HG03342 (cell line): ENCODE data around the gene SNX9.
"Not testable (repeated sequence)": the region's sequence is repeated elsewhere in the genome, so short reads cannot be mapped to it uniquely, and the experiment has no call there.

Source experiments
- ATAC-seq: cut with Tn5 transposase; IDR thresholded peaks from one replicate; pipeline ENCODE4 v1.9.1; 2021; ENCODE audit warnings: mild to moderate bottlenecking, moderate library complexity; ENCODE audit not compliant: unreplicated experiment

SNX9 gene

DNA sequence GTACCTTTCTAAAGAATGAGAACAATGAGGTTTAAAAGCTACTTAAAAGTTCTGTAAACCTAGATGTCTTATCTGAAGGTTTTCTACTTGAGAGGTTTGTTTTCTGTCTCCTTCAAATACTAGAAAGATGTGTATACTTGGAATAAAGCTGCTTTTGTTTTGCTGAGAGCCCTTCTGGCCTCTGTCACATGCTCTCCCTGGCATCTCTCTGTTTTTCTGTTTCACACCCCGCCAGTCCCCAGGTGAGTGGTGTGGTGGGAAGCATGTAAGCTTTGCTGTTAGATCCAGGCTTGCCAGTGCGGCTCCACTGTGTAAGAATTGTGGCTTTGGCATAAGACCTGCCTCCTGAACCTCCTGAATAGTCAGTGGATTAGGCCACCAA is 56.8 kb downstream of the SNX9 start:
- ATAC-seq: peak; percentile 54

DNA sequence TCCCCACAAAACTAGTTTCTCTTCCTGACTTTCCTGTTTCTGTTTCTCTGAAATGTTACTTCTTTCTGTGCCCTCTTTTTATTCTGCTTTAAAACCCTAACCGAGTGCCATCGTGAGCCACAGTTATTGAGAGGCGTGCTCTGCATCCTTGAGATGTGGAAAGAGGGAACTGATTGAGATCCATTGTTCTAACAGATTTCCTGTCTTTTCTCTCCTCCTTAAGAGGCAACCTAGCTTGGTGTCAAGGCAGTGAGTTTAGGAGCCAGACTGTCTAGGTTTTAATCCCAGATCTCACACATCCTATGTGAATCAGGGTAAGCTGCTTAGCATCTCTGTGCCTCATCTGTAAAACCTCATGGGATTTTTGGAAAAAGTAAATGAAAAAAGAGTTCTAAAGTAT is 57.5 kb downstream of the SNX9 start:
- no peak for ATAC-seq

DNA sequence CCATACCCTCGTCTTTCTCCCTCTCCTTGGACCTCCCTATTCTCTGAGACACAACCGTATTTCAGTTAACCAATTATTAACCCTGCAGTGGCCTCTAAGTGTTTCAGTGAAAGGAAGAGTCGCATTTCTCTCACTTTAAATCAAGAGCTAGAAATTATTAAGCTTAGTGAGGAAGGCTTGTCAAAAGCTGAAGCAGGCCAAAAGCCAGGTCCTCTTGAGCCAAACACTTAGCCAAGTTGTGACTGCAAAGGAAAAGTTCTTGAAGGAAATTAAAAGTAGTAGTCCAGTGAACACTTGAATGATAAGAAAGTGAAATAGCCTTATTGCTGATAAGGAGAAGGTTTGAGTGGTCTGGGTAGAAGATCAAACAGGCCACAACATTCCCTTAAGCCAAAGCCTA is 58.3 kb downstream of the SNX9 start:
- no peak for ATAC-seq

DNA sequence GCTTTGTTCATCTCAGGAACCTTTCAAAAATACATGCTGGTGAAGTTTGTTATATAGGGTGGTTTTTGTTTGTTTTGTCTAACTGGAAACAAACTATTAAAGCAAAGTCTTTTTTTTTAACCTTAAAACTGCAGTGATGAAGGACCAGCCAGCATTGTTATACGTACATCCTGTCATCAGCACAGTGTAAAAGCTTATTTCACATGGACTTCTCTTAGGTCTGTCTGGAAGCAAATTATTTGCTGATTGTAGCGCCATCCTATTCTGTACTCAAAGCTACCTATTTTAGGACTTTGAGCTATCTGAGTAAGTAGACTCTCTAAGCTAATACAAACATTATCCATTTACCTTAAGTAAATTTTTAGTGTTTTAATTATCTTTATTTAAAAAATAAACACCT is 61.7 kb downstream of the SNX9 start:
- no peak for ATAC-seq

DNA sequence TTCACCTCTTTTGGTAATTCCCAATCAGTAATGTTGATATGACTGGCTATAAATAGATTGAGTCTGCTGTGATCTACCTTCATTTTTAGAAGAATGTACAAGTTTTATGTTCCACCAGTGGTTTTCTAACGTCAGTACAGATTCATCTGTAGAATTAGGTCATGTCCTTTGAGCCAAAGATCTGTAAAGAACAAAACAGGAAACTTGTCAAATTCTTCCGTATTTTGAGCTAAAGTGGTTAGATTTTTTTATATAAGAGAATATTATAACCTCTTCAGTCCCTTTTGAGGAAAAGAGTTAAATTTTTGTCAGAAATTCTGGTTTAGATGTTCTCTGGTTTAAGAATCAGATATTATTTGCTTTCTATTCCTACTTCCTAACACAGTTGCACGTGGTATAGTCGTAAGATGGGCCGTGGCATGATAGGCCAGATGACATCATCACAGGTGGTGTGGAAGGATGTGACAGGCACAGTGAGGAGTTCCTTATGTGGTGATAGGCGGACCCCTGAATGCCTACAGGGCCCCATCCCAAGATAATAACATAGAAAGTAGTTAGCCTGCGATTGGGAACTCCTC is 62.3 kb downstream of the SNX9 start:
- no peak for ATAC-seq

DNA sequence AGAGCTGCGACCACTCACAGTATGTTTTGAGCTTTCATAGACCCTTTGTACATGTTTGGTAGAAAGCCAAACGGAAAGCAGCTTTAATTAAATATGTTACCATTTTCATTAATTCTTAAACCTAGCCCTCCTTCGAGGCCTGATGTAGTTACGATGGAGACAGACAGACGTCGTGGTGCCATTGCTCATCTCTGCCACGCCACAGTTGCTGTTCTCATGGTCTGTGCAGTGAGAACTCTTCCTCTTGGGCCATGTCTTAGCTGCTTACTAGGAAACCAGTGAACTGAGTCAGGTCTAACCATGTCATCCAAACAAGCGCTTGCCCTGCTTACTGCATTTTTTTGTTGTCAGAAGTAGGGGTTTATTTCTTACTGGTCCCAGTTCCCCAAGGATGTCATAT is 62.8 kb downstream of the SNX9 start:
- no peak for ATAC-seq

DNA sequence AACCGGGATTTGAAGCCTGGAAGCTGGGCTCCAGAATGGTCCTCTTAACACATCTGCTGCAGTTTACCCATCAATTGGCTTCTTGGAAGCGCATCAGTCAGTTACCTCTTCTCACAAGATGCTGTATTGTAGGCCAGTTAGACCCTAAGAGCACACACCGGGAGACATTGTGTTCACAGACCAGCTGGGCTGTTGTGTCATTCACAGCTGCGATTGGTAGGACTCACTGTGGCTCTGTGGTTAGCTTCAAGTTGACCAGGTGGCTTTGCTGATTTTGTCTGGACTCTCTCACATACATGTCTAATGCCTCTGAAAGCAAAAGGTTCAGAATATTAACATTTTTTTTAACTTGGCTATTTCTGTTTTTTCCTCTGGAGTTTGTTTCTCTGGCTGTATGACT is 64.8 kb downstream of the SNX9 start:
- no peak for ATAC-seq

DNA sequence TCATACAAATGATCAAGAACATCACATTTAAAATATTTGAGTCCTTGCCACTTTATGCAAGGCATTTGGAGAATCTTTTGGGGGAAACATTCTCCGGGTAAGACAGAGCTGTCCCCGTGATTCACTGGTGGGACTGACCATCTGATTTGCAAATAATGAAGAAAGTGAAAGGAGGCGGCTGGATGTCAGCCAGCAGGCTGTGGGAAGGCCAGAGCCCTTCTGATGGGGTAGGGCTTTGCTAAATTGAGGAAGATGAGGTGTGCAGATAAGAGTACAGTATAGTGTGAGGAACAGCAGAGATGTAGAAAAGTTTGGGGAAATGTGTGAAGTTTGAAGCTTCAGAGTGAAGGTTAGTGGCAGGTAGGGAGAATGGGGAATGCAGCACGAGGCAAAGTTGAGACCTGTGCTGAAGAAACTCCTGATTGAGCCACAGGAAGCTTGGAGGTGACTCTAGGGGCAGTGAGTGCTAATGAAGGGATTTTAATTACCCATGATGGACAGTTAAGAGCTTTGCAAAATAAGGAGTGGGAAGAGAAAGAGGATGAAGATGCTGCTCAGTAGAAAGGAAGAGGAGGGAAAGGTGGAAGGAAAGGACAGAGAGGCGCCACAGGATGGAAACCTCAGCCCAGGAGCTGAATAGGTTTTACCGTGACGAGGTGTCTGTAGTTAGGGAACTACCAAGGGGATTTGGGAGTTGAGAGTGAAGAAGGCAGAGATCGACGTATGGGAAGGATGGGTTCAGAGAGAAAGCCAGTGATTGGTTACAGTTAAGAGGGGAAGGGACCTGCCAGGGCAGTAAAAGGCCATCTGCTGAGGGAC is 68.7 kb downstream of the SNX9 start:
- no peak for ATAC-seq

DNA sequence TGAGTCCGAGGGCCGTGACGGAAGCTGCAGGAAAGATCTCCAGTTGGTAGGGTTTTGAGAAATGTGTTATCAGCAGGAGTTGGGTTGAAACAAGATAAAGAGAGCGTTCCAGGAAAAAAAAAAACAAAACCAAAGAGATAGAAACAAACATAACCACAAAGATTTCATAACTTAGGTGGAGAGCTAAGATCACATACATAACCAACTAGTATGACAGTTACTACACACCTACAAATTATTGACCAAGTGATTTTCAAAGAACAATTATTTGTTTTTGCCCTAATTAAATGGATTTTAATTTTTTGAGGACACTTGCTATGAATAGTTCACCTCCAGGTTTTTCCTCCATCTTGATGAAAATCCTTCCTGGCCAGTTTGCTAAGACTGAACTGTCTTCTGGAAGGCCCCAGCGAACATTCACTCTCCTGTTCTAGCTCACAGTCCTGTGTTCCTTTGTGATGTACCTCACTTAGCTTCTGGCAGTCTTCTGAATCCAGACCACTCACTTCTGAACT is 69.4 kb downstream of the SNX9 start:
- ATAC-seq: no peak

DNA sequence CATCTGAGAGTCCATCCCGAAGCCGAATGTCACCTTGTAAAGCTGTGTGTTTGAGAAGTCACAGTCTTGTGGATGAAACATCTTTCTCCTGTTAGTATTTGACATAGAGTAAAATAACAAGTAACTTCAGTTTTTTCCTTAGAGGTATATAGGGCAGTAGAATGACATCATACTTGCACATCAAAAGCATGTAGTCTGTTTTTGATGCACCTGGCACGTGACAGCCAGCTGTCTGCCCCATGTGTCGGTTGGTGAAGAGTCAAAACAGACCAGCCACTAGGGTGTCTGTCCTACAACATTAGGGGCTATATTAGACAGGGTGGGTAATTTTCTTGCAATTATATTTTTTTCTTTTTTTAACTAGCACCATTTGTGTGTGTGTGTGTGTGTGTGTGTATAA is 70.2 kb downstream of the SNX9 start:
- ATAC-seq: no peak

DNA sequence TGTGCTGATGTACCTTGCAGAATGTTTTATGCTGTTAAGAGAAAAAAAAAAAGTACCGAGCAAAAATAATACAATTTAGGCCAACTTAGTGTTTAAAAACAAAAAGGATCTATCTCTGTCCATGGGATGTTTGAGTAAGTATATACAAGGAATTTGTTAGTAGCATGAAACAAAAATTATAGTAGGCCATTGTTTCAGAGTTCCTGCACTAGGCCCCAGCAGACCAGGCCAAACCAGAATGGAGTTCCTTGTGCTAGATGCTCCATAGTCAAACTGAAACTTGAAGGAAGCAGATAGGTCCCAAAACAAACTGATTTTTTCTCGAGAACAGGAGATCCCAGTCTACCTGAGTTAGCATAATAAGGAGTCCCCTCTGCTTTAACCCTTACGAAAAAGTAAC is 72.5 kb downstream of the SNX9 start:
- no peak for ATAC-seq

DNA sequence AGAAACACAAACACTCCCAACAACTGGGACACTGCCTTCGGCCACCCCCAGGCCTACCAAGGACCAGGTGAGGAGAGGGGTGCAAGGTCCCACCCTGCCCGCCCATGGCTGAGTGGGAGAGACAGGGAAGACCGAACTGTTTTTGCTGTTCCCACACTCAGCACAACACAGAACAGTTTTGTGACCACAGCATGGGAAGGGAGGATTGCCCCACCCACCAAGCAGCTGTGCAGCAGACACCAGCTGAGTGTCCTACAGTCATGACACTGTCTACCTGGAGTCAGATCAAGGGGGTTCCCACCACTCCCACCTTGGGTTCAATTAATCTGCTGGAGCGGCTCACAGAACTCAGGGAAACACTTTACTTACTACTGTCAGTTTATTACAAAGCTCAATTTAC is 73.9 kb downstream of the SNX9 start:
- no peak for ATAC-seq

DNA sequence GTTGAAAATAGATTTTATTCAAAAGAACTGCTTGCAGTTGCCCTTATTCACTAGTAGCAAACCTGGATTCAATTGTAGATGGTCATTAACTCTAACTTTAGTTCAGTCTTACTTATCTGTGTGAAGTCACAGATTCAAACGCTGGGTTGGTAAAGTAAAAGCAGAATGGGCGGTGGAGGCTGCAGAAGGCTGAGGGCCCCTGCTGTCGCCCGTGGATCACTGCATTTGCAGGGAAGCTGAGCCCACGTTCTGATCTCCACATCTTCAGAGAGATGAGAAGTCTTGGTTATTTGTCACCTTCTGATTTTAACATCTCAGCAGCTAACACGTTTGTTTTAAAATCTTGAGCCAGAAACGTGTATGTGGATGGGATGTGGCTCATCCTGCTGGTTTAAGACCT is 75.1 kb downstream of the SNX9 start:
- ATAC-seq: no peak

DNA sequence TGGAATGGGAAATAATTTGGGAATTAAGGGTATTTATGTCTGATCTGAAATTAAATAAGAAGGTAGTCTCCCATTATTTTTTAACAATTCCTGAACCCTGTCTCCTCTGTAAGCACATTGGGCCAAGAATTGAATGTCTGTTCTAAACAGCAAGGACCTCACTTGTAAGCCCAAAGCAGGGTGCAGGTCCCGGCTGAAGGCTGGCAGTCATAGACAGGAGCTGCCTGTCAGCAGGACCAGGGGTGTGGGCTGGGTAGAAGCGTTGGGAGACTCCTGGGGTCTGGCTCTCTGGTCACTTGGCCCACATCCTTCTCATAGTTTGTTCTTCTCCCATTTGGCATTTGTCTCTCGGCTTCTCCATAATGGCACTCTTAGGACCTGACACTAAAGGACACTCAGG is 75.6 kb downstream of the SNX9 start:
- no peak for ATAC-seq

DNA sequence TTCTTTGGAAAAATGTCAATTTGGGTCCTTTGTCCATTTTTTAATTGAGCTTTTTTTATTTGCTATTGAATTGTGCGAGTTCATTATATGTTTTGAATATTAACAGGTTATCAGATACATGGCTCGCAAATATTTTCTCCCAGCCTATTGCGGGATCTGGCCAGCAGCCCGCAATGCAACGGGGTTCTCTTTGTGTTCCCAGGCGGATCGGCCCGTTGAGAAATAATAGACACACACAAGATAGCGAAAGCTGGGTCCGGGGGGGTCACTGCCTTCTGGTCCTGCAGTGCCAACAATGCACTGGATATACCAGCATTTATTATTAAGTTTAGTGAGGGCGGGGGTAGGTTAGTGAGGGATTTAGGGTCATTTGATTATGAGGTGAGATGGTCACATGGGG is 77.2 kb downstream of the SNX9 start:
- not testable (repeated sequence) for ATAC-seq

DNA sequence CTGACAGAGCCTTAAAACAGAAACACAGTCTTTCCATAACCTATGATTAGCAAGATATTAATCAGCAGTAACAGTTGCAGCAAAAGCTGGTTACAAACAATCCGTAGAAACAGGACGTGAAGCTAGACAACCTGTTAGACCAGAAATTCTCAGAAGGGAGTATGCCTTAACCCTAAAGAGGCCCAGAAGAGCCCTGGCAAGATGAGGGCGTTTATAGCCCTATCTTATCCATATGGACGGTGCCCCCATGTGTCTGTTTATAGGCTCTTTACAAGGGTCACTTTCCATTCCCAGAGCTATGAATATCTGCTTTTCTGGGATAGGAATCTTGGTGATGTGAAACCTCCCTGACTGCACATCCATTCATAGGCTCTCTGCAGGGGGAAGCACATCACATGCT is 77.7 kb downstream of the SNX9 start:
- ATAC-seq: not testable (repeated sequence)

DNA sequence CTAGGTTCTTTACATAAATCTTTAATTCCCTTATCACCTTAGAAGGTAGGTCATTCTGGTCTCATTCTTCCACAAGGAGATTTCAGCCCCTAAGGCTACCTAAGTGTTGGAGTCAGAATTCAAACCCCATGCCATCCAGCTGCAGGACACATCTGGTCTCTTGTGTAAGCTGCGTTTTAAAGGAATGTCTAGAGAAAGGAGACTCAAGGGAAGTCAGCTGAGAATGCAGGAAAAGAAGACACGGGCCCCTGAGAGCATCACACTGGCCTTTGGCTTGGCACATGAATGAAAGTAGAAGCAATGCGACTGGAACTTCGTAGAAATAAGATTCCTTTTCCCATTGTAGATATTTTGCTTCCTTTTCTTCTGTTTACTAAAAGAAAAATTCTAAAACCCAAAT is 82.0 kb downstream of the SNX9 start:
- ATAC-seq: no peak

DNA sequence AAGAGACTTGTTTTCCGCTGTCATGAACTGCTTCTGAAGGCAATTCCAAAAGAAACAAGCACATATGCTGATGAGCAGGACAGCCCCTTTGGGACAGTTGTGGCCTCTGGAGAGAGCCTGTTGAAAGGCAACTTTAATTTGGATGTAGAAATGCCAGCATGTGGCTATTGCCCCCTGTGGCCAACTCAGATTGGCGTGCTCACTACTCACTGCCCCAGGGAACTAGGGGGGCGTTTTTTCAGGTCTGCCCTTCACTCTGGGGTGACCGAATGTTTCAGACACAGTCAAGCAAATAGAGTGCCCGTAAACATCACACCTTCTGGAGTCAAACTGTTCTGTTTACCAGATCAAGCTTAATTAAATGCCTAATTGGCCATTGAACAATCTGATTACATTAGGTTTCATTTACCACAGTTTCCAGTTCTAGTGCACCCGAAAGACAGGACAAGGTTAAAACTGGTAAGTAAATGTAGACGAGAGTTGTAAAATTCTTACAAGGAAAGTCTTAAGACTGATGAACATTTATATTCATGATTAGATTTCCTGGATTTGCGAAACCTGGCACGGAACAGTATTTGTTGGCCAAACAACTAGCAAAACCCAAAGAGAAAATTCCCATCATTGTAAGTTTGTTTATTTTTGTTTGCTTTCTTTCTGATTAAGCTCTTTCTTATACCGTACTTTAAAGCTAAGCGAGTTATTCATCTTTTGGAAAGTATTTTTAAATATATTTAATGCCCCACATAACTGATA is 82.7 kb downstream of the SNX9 start:
- ATAC-seq: no peak

DNA sequence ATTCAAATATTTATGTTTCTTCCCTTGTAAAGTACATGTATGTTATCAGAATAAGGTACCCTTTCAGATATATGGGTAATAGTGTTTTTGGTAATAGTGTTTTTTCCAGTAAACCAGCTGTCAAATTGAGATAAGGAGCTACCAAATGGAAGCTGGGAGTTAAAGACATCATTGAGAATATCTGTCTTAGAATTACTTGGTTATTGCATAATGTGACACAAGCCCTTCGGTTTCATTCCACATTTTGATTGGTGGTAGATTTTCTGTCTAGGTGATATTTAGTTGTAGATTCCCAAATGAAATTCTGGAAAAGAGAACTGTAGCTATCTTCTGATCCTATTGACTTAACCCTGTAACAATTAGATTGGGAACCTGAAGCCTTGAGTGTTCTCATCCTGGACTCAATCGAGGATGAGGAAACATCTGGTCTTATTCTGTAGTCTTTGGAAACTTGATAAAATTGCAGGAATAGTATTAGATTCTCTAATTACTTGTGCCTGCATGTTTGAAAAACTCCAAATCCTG is 83.6 kb downstream of the SNX9 start:
- no peak for ATAC-seq

DNA sequence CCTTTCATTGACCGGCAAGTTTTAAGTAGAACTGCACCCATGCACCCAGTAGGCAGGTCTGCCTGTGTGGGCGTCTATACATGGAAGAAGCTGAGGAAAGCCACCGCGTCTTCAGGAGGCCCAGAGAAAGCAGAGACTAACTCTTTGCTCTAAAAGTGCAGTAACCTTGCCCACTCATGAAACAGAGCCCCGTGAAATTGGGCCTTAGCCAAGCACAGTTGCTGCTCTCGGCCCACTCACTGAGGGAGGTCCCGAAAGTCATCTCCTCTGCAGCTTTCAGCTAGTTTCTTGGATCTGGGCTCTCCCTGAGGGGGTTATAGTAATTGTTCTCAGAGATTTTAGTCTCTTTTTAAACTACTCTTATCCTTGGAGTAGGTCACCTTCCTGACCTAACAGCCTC is 84.6 kb downstream of the SNX9 start:
- no peak for ATAC-seq

DNA sequence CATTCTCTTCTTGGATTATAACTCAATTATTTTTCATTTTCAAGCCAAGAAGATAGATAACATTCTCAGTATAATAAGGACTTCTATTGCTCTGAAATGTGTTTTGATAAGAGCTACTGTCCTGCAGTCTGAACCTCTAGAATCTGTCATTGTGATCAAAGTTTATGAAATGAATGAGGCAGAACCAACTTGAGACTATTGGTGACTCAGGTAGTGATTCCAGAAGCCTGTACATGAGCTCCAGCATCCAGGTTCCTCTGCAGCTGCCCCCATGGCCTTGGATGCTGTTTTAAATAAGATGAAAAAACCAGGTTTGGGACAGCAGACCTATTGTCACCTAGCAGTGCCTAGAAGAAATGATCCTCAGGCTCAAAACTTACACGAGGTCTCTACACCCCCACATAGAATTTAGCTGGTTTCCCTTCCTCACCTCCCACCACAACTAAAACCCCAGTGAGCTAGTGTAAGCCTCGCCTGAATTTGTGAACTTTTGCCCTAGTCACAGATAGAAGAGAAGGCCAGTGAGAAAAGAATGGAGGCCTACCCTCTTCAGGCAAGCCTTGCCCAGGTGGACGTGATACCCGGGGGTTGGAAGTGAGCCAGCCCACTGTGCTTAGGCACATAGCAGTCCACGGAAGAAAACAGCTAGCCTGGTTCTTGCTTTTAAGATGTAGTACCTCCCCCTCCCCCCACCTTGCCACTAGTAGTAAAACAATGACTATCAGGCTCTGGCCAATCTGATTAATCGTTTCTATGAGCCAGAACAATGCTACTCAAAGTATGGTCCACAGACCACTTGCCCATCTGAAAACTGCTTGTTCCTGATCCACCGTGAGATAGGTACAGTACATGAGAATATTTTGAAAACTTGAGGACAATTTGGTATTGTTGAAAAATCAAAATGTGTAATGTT is 85.6 kb downstream of the SNX9 start:
- ATAC-seq: peak; percentile 47
